WTC11 (cell line): Measurements from ENCODE around the gene ADCYAP1. TPM values are rescaled to one million over a fixed set of nuclear protein-coding genes. Genes with fewer than 3 reads are reported as not detected.

Source experiments
- ATAC-seq: fragments of 200-7000 bp; cut with Tn5 transposase; 2 replicates; pipeline ENCODE4 v1.10.0; 2021; ENCODE audit warnings: mild to moderate bottlenecking, moderate library complexity
- CTCF ChIA-PET: fragments of 300-600 bp; sonication (Branson Sonifier 250); formaldehyde crosslinking; loops from one replicate; lab custom pipeline; 2021; ENCODE audit warnings: antibody characterized with exemption; lab: Charles Lee
- POLR2A ChIA-PET: fragments of 350-600 bp; sonication (Branson Sonifier 250); formaldehyde crosslinking; loops from one replicate; lab custom pipeline; 2021; ENCODE audit warnings: antibody characterized with exemption; lab: Charles Lee
- DNase-seq: peaks from one replicate; pipeline ENCODE4 v3.0.0; 2021; ENCODE audit warnings: low spot score
- H3K27ac Mint-ChIP-seq: 2 replicates; pipeline ENCODE4 v1.8.0; 2021; ENCODE audit warnings: mixed read lengths
- H3K27me3 Mint-ChIP-seq: 2 replicates; pipeline ENCODE4 v1.8.0; 2021; ENCODE audit warnings: low read depth, mild to moderate bottlenecking, moderate library complexity, mixed read lengths
- H3K36me3 Mint-ChIP-seq: 2 replicates; pipeline ENCODE4 v1.8.0; 2021; ENCODE audit warnings: mixed read lengths
- H3K4me1 Mint-ChIP-seq: 2 replicates; pipeline ENCODE4 v1.8.0; 2022; ENCODE audit warnings: mixed read lengths
- H3K4me3 Mint-ChIP-seq: 2 replicates; pipeline ENCODE4 v1.8.0; 2021; ENCODE audit warnings: mild to moderate bottlenecking, moderate library complexity, mixed read lengths
- H3K9me3 Mint-ChIP-seq: 2 replicates; pipeline ENCODE4 v1.8.0; 2021; ENCODE audit warnings: mixed read lengths
- ESRRA ChIP-seq: sonication (generic); formaldehyde crosslinking; IDR thresholded peaks from 2 replicates; pipeline ENCODE4 v1.8.1; 2022; ENCODE audit warnings: mild to moderate bottlenecking, missing genetic modification reagents, borderline replicate concordance
- FOXK1 ChIP-seq: sonication (generic); formaldehyde crosslinking; IDR thresholded peaks from 2 replicates; pipeline ENCODE4 v1.8.0; 2022; ENCODE audit warnings: mild to moderate bottlenecking, moderate library complexity, missing genetic modification reagents
- IRF2 ChIP-seq: sonication (generic); formaldehyde crosslinking; IDR thresholded peaks from 2 replicates; pipeline ENCODE4 v1.8.0; 2022; ENCODE audit warnings: low read depth, missing genetic modification reagents, borderline replicate concordance
- JUN ChIP-seq: sonication (generic); formaldehyde crosslinking; IDR thresholded peaks from 2 replicates; pipeline ENCODE4 v1.8.0; 2023; ENCODE audit warnings: mild to moderate bottlenecking, missing genetic modification reagents
- KAT7 ChIP-seq: sonication (generic); formaldehyde crosslinking; IDR thresholded peaks from 2 replicates; pipeline ENCODE4 v1.8.1; 2023; ENCODE audit warnings: missing genetic modification reagents, mild to moderate bottlenecking, borderline replicate concordance
- MLX ChIP-seq: sonication (generic); formaldehyde crosslinking; IDR thresholded peaks from 2 replicates; pipeline ENCODE4 v1.8.1; 2023; ENCODE audit warnings: mild to moderate bottlenecking, missing genetic modification reagents, moderate library complexity
- MXD4 ChIP-seq: fragments of 250-450 bp; sonication (Bioruptor Pico); IDR thresholded peaks from 2 replicates; pipeline ENCODE4 v1.8.0; 2021; ENCODE audit warnings: mild to moderate bottlenecking, moderate library complexity, borderline replicate concordance
- NFATC4 ChIP-seq: fragments of 250-450 bp; sonication (Bioruptor Pico); IDR thresholded peaks from 2 replicates; pipeline ENCODE4 v1.9.0; 2021; ENCODE audit warnings: mild to moderate bottlenecking
- NR2C2 ChIP-seq: sonication (generic); formaldehyde crosslinking; IDR thresholded peaks from 2 replicates; pipeline ENCODE4 v1.8.0; 2022; ENCODE audit warnings: mild to moderate bottlenecking, missing genetic modification reagents
- PREB ChIP-seq: sonication (generic); formaldehyde crosslinking; IDR thresholded peaks from 2 replicates; pipeline ENCODE4 v1.8.1; 2022; ENCODE audit warnings: mild to moderate bottlenecking, missing genetic modification reagents, moderate library complexity, borderline replicate concordance
- RELA ChIP-seq: sonication (generic); formaldehyde crosslinking; IDR thresholded peaks from 2 replicates; pipeline ENCODE4 v1.8.1; 2022; ENCODE audit warnings: missing genetic modification reagents, mild to moderate bottlenecking, borderline replicate concordance
- SMAD4 ChIP-seq: sonication (generic); formaldehyde crosslinking; IDR thresholded peaks from 2 replicates; pipeline ENCODE4 v1.8.0; 2022; ENCODE audit warnings: mild to moderate bottlenecking, missing genetic modification reagents
- SOX15 ChIP-seq: fragments of 250-450 bp; sonication (Bioruptor Pico); IDR thresholded peaks from 2 replicates; pipeline ENCODE4 v1.9.0; 2021; ENCODE audit warnings: mild to moderate bottlenecking
- ZBTB21 ChIP-seq: sonication (generic); formaldehyde crosslinking; IDR thresholded peaks from 2 replicates; pipeline ENCODE4 v1.8.1; 2023; ENCODE audit warnings: mild to moderate bottlenecking, missing genetic modification reagents, borderline replicate concordance
- ZNF121 ChIP-seq: sonication (generic); formaldehyde crosslinking; IDR thresholded peaks from 2 replicates; pipeline ENCODE4 v1.8.0; 2023; ENCODE audit warnings: missing genetic modification reagents
- ZNF396 ChIP-seq: fragments of 250-450 bp; sonication (Bioruptor Pico); IDR thresholded peaks from 2 replicates; pipeline ENCODE4 v1.8.0; 2021; ENCODE audit warnings: mild to moderate bottlenecking, moderate library complexity, borderline replicate concordance
- ZNF423 ChIP-seq: fragments of 250-450 bp; sonication (Bioruptor Pico); IDR thresholded peaks from 2 replicates; pipeline ENCODE4 v2.1.2; 2022; ENCODE audit warnings: mild to moderate bottlenecking, moderate library complexity
- total RNA-seq: library from RNA; stranded (reverse); gene quantifications from 3 replicates; pipeline ENCODE4 v1.2.3, GENCODE V29; 2021
- TF ChIP-seq, protein P1 (sequence below): sonication (generic); formaldehyde crosslinking; IDR thresholded peaks from 2 replicates; pipeline ENCODE4 v1.8.0; 2023; ENCODE audit warnings: missing genetic modification reagents, mild to moderate bottlenecking, borderline replicate concordance
- TF ChIP-seq, protein P2 (sequence below): sonication (generic); formaldehyde crosslinking; IDR thresholded peaks from 2 replicates; pipeline ENCODE4 v1.8.1; 2022; ENCODE audit warnings: mild to moderate bottlenecking, moderate library complexity, missing genetic modification reagents

Gene ADCYAP1
- total RNA-seq, 1 experiment from 2014 or later: not detected

DNA sequence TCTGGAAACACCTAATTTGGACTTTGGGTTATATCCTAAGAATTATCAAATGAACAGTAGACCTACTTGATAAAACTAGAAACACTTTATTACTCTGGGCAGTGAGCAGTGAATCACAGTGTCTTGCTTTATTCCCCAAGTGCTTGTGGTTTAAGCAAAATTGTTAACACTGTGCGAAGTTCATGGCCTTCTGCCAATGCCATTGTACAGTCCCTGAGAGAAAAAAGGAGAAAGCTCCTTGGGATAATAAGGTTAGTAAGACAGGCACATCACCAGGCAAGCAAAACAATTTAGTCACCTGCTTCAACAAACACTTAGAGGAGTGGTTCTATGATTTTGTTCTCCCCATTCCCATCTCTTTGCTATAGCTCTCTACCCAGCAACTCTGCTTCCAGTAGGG is 39.8 kb downstream of the ADCYAP1 start:
- H3K36me3 Mint-ChIP-seq: no peaks in the 10 kb centered on the region
- TF ChIP-seq, protein P1, sequence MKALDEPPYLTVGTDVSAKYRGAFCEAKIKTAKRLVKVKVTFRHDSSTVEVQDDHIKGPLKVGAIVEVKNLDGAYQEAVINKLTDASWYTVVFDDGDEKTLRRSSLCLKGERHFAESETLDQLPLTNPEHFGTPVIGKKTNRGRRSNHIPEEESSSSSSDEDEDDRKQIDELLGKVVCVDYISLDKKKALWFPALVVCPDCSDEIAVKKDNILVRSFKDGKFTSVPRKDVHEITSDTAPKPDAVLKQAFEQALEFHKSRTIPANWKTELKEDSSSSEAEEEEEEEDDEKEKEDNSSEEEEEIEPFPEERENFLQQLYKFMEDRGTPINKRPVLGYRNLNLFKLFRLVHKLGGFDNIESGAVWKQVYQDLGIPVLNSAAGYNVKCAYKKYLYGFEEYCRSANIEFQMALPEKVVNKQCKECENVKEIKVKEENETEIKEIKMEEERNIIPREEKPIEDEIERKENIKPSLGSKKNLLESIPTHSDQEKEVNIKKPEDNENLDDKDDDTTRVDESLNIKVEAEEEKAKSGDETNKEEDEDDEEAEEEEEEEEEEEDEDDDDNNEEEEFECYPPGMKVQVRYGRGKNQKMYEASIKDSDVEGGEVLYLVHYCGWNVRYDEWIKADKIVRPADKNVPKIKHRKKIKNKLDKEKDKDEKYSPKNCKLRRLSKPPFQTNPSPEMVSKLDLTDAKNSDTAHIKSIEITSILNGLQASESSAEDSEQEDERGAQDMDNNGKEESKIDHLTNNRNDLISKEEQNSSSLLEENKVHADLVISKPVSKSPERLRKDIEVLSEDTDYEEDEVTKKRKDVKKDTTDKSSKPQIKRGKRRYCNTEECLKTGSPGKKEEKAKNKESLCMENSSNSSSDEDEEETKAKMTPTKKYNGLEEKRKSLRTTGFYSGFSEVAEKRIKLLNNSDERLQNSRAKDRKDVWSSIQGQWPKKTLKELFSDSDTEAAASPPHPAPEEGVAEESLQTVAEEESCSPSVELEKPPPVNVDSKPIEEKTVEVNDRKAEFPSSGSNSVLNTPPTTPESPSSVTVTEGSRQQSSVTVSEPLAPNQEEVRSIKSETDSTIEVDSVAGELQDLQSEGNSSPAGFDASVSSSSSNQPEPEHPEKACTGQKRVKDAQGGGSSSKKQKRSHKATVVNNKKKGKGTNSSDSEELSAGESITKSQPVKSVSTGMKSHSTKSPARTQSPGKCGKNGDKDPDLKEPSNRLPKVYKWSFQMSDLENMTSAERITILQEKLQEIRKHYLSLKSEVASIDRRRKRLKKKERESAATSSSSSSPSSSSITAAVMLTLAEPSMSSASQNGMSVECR (CRISPR knock-in tag): no peak
- TF ChIP-seq RELA (CRISPR knock-in tag) (no peak), NR2C2 (CRISPR knock-in tag) (no peak), ESRRA (CRISPR knock-in tag) (no peak), PREB (no peak), NFATC4 (CRISPR knock-in tag) (no peak), FOXK1 (CRISPR knock-in tag) (no peak), KAT7 (CRISPR knock-in tag) (no peak), ZNF396 (no peak), SMAD4 (no peak)
- TF ChIP-seq, protein P2, sequence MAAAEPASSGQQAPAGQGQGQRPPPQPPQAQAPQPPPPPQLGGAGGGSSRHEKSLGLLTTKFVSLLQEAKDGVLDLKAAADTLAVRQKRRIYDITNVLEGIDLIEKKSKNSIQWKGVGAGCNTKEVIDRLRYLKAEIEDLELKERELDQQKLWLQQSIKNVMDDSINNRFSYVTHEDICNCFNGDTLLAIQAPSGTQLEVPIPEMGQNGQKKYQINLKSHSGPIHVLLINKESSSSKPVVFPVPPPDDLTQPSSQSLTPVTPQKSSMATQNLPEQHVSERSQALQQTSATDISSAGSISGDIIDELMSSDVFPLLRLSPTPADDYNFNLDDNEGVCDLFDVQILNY (CRISPR knock-in tag): no peak
- H3K27me3 Mint-ChIP-seq: no peaks in the 10 kb centered on the region; the same call in 1 of the 2 replicates
- DNase-seq: no peak
- H3K4me1 Mint-ChIP-seq: peaks cover 2% of the 10 kb centered on the region
- POLR2A ChIA-PET: no interaction called here
- CTCF ChIA-PET: interaction anchor here (0.6 to 2.7 kb wide), 2 partner anchors 17 to 253 kb away, joined by 4 to 12 read pairs; no protein-coding TSS in a partner anchor
- H3K4me3 Mint-ChIP-seq: no peak overlapping the region
- peaks cover 5% of the 10 kb centered on the region for H3K9me3 Mint-ChIP-seq
- no peak overlapping the region for H3K27ac Mint-ChIP-seq
- no peak for ATAC-seq

DNA sequence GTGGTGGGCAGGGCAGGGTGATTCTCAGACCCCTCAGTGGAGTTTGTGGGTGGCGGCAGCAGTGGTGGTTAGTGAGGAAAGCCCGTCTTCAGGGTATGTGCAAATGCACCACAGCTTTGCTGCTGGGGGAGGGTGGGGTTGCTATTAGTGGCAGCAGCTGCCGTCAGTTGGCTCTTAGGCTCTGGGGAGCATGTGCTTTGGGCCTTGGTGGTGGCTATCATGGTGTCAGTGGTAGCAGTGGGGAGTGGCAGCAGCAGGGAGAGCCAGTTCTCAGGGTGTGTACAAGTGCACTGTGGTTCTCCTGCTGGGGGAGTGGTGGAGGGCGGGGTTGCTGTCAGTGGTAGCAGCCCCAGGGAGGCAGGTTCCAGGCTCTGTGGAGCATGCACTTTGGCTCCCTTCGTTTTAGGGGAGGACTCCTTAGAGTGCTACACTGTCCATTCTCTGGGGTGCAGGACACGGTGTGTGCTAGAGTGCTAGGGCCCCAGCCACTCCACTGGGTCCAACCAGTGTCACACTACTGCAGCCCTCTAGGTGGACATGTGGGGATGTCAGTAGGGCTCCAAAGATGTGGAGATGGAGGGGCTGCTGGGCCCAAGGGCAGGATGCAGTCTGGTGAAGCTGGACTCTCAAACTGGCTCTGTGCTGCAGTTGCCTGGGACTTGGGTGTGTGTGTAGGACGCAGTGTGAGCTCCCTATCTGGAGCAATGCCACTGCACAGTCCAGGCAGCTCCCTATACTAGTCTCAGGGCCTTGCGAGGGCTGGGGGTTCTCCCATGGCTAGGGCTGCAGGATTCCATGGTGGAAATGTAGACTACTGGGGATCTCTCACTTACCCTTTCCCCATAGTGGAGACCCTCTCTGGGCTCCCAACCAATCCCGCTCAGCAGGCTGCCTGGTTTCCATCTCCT is 45.3 kb downstream of the ADCYAP1 start:
- DNase-seq (no peak), ATAC-seq (no peak; the same call in none of the 2 replicates)
- no peak overlapping the region for H3K27ac Mint-ChIP-seq
- H3K27me3 Mint-ChIP-seq: no peaks in the 10 kb centered on the region; the same call in 1 of the 2 replicates
- ChIA-PET CTCF (interaction anchor here (4.2 kb wide), 1 partner anchor 12 kb away, joined by 17 read pairs; no protein-coding TSS in a partner anchor), POLR2A (no interaction called here)
- peaks cover 2% of the 10 kb centered on the region for H3K4me1 Mint-ChIP-seq
- H3K36me3 Mint-ChIP-seq: no peaks in the 10 kb centered on the region
- H3K9me3 Mint-ChIP-seq: peaks cover 5% of the 10 kb centered on the region
- no peak overlapping the region for H3K4me3 Mint-ChIP-seq
- TF ChIP-seq SOX15 (CRISPR knock-in tag): no peak
- TF ChIP-seq ZBTB21 (CRISPR knock-in tag): no peak
- TF ChIP-seq ZNF121 (CRISPR knock-in tag): no peak
- TF ChIP-seq JUN (CRISPR knock-in tag): no peak
- no peak for TF ChIP-seq MLX (CRISPR knock-in tag)
- TF ChIP-seq ZNF423 (CRISPR knock-in tag): no peak
- no peak for TF ChIP-seq IRF2
- TF ChIP-seq MXD4 (CRISPR knock-in tag): no peak
